Parathyroid adenoma (tissue), 2 donors: Measurements from ENCODE around the gene SLC35A1.
A peak's percentile ranks its signal among the peaks of the same experiment; 100 is the strongest.

Experiments used
- H2AFZ ChIP-seq: fragments of 300-600 bp; sonication (generic); one replicate; pipeline ENCODE4 v1.7.0; 2017; ENCODE audit warnings: antibody characterized with exemption, mild to moderate bottlenecking
- H3K27ac ChIP-seq: fragments of 300-600 bp; sonication (generic); one replicate; pipeline ENCODE4 v1.7.0; 2017
- H3K27me3 ChIP-seq: fragments of 300-600 bp; sonication (generic); one replicate; pipeline ENCODE4 v1.7.0; 2017; ENCODE audit warnings: low read length; ENCODE audit not compliant: control insufficient read depth, insufficient read depth
- H3K36me3 ChIP-seq: fragments of 300-600 bp; sonication (generic); one replicate; pipeline ENCODE4 v1.7.0; 2017; ENCODE audit warnings: low read length; ENCODE audit not compliant: control insufficient read depth, insufficient read depth
- H3K4me1 ChIP-seq: fragments of 300-600 bp; sonication (generic); one replicate; pipeline ENCODE4 v1.7.0; 2017; ENCODE audit warnings: control low read depth
- H3K4me2 ChIP-seq: fragments of 300-600 bp; sonication (generic); one replicate; pipeline ENCODE4 v1.7.0; 2017; ENCODE audit warnings: low read length
- H3K4me3 ChIP-seq: fragments of 300-600 bp; sonication (generic); one replicate; pipeline ENCODE4 v1.7.0; 2017; ENCODE audit warnings: low read depth, low read length
- H3K79me2 ChIP-seq: fragments of 300-600 bp; sonication (generic); one replicate; pipeline ENCODE4 v1.7.0; 2017; ENCODE audit warnings: control low read depth
- H3K9ac ChIP-seq: fragments of 300-600 bp; sonication (generic); one replicate; pipeline ENCODE4 v1.7.0; 2017; ENCODE audit warnings: mild to moderate bottlenecking
- H3K9me3 ChIP-seq: fragments of 300-600 bp; sonication (generic); one replicate; pipeline ENCODE4 v1.7.0; 2017; ENCODE audit warnings: low read length; ENCODE audit not compliant: control insufficient read depth
- CTCF ChIP-seq: fragments of 300-600 bp; sonication (generic); IDR thresholded peaks from one replicate; pipeline ENCODE4 v1.7.0; 2017; ENCODE audit warnings: antibody characterized with exemption, mild to moderate bottlenecking
- donor health status: primary hyperparathyroidism.

SLC35A1 gene

GRCh38 chr6:87436435-87436834 is 36.3 kb upstream of the SLC35A1 start:
- TF ChIP-seq CTCF = no peak
- no peak overlapping the region for H3K4me2 ChIP-seq
- H3K4me3 ChIP-seq = no peak overlapping the region
- no peaks in the 10 kb centered on the region for H3K79me2 ChIP-seq
- no peaks in the 10 kb centered on the region for H3K4me1 ChIP-seq
- no peaks in the 10 kb centered on the region for H3K27me3 ChIP-seq
- no peak overlapping the region for H3K27ac ChIP-seq
- no peaks in the 10 kb centered on the region for H3K36me3 ChIP-seq
- H3K9me3 ChIP-seq = no peaks in the 10 kb centered on the region
- no peak overlapping the region for H2AFZ ChIP-seq
- no peak overlapping the region for H3K9ac ChIP-seq

DNA sequence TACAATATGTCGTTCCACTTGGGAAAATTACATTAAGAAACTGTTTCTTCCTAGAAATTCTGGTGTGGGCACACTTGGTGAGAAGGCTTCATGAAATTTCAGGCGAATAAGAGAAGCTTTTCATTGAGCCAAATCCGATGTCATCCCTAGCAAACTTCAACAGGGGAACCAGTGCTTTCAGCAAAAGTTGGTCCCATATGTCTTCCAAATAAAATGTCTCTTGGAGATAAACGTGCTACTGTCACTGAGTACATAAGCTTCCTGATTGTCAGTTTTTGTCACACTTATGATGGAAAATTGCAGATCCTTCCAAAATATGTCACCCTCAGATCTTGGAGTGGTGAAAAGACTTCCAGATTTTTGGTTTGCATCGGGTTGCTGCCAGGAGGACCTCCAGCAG is 31.1 kb upstream of the SLC35A1 start:
- no peak for TF ChIP-seq CTCF
- H3K9ac ChIP-seq = no peak overlapping the region

DNA sequence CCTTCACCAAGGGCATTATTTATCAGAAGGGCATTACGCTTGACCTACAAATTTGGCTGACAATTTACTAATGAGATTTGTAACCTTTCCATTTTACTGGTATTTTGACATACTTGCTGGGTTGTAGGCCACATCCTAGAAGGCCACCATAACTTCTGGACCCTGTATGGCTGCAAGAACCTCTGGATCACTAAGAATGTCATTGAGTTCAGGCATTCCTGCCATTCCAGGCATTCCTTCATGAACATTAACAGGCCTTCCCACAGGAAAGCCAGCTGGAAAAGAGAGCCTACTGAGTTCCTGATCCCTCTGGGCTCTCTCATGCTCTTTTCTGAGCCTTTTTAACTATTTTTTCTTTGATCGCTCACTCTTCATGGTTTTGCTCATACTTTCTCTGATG is 28.4 kb upstream of the SLC35A1 start:
- Histone ChIP-seq H3K4me1 (no peaks in the 10 kb centered on the region), H3K4me2 (no peak overlapping the region), H3K9me3 (no peaks in the 10 kb centered on the region), H3K27me3 (no peaks in the 10 kb centered on the region), H3K79me2 (no peaks in the 10 kb centered on the region), H3K9ac (no peak overlapping the region), H3K36me3 (no peaks in the 10 kb centered on the region), H2AFZ (no peak overlapping the region), H3K27ac (no peak overlapping the region), H3K4me3 (no peak overlapping the region)
- no peak for TF ChIP-seq CTCF

More for the DNA sequence above, 31.1 kb upstream of the SLC35A1 start:
- no peaks in the 10 kb centered on the region for H3K79me2 ChIP-seq
- no peak overlapping the region for H3K4me3 ChIP-seq
- no peaks in the 10 kb centered on the region for H3K4me1 ChIP-seq
- H3K9me3 ChIP-seq = no peaks in the 10 kb centered on the region
- no peak overlapping the region for H3K4me2 ChIP-seq
- no peaks in the 10 kb centered on the region for H3K27me3 ChIP-seq
- H3K27ac ChIP-seq = no peak overlapping the region
- no peaks in the 10 kb centered on the region for H3K36me3 ChIP-seq
- H2AFZ ChIP-seq = no peak overlapping the region

- Histone ChIP-seq H3K9me3 (no peaks in the 10 kb centered on the region), H3K27ac (no peak overlapping the region), H3K79me2 (no peaks in the 10 kb centered on the region), H3K4me1 (no peaks in the 10 kb centered on the region), H2AFZ (no peak overlapping the region), H3K4me2 (no peak overlapping the region), H3K36me3 (no peaks in the 10 kb centered on the region), H3K4me3 (no peak overlapping the region), H3K9ac (no peak overlapping the region), H3K27me3 (no peaks in the 10 kb centered on the region)
- TF ChIP-seq CTCF = no peak
These were observed 7.7 kb upstream of the SLC35A1 start for GRCh38 chr6:87465051-87465450.

DNA sequence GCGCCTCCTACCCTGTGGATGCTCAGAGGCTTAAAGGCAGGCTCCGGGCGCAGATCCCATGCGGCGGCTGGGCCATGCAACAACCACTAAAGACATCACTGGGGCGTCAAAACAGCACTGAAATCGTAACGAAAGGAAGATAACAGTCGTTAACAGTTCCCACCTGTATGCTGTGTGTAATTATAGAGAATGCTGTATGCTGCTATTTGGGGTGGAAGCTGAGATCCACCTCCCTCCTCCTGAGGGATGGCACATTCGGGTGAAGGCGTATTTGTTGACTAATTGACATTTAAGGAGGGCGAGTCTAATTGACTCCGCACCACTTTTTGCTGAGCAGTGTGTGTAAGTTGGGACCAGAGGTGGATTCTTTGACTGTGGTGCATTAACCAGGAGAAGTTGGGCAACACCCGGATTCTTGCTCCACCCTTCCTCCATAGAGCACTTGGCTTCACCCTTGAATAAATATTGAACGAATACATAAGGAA is 687 bp downstream of the SLC35A1 start:
- Histone ChIP-seq H3K79me2 (peaks cover 17% of the 10 kb centered on the region), H3K4me1 (peaks cover 9% of the 10 kb centered on the region), H3K27ac (peak overlapping the region; percentile 97), H2AFZ (peak overlapping the region; percentile 90), H3K4me2 (peak overlapping the region; percentile 77), H3K36me3 (no peaks in the 10 kb centered on the region), H3K9ac (peak overlapping the region; percentile 82), H3K4me3 (peak overlapping the region; percentile 99), H3K27me3 (no peaks in the 10 kb centered on the region), H3K9me3 (no peaks in the 10 kb centered on the region)
- TF ChIP-seq CTCF = no peak
